Left ventricle myocardium superior (tissue), 1 donor: ENCODE data around the gene LRIG2. TPM values are rescaled to one million over a fixed set of nuclear protein-coding genes. Genes with fewer than 3 reads are reported as not detected.
"Not testable (repeated sequence)": the region's sequence is repeated elsewhere in the genome, so short reads cannot be mapped to it uniquely, and the experiment has no call there.

ENCODE experiments used
- ATAC-seq: fragments of 200-7000 bp; cut with Tn5 transposase; one replicate; pipeline ENCODE4 v1.9.1; 2020; ENCODE audit warnings: mild to moderate bottlenecking, moderate library complexity
- DNase-seq: peaks from one replicate; pipeline ENCODE4 v3.0.0-alpha.2; 2020
- intact Hi-C: fragments of 100-400 bp; cut with micrococcal nuclease; formaldehyde crosslinking; loops from one replicate; pipeline ENCODE4 v1.11.0; 2022
- total RNA-seq: library from RNA; stranded (reverse); fragmentation: NEBNext Ultra II Directional; extraction: Animal tissue kit (Norgen Biotek cat#: 25700); gene quantifications from one replicate; pipeline ENCODE4 v1.2.1, GENCODE V29; 2021
- donor health status: DM: no; HTN: yes; CAD: no; lungs with severe emphysema.

The LRIG2 gene
- total RNA-seq, 1 donor from 2014 or later: 7.7 TPM

DNA sequence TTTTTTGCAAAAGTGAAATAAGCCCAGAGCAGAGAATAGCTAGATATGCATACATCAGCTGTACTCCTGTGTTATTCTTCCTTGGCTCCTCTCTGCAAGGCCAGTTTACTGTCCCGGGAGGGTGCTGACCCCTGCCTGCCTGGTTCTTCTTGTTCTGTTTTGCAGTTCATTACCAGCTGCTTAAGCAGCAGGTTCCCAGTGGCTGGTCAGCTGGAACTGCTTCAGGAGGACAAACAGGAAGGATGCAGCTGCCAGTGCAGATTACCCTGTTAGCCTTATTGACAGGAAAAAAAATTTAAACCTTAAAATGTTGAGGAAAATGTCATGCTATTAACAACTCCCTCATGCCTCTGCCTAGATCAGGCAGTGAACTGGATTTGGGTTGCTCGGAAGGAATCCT lies 16.0 kb upstream of the LRIG2 start:
- ATAC-seq (no peak), DNase-seq (no peak)
- intact Hi-C loops: no loop called here

DNA sequence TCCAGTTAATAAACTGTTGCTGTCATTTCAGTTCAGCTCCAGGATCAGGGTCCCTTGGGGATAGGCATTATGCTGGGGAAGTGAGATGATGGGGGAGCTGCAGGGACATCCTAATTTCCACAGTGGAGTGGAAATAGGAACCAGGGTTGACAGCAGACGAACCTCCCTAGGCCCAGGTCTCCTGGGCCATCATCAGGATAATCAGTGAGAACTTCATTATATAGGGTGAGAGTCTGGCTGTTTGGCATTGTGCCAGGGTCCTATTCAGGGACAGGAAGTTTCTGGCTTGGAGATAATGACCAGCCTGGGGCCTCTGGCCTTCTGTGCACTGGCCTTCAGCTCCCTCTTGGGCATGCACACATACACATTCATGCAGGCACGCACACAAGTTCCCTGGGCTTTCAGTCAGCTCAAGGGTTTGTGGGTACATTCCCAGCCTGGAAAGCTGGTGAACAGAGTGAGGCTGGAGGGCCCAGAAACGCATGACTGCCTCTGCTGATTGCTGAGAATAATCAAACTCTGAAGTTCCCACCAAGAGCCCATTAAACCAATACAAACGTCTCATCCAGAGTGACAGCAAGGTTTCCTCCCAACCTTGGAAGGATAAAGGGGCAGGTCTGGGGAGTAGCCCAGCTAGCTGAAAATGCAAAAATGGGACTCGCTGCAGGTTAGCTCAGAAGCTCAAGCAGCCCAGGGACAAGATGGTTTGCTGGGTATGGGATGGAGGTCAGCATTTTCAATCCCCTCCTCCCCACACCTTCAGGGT lies 13.9 kb upstream of the LRIG2 start:
- ATAC-seq (peak; percentile 45), DNase-seq (no peak)
- intact Hi-C loops: no loop called here

DNA sequence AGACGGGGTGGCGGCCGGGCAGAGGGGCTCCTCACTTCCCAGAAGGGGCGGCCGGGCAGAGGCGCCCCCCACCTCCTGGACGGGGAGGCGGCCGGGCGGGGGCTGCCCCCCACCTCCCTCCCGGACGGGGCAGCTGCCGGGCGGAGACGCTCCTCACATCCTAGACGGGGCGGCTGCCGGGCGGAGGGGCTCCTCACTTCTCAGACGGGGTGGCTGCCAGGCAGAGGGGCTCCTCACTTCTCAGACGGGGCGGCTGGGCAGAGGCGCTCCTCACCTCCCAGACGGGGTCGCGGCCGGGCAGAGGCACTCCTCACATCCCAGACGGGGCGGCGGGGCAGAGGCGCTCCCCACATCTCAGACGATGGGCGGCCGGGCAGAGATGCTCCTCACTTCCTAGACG lies 9.5 kb upstream of the LRIG2 start:
- intact Hi-C loops, DNase-seq, ATAC-seq: not testable (repeated sequence)

DNA sequence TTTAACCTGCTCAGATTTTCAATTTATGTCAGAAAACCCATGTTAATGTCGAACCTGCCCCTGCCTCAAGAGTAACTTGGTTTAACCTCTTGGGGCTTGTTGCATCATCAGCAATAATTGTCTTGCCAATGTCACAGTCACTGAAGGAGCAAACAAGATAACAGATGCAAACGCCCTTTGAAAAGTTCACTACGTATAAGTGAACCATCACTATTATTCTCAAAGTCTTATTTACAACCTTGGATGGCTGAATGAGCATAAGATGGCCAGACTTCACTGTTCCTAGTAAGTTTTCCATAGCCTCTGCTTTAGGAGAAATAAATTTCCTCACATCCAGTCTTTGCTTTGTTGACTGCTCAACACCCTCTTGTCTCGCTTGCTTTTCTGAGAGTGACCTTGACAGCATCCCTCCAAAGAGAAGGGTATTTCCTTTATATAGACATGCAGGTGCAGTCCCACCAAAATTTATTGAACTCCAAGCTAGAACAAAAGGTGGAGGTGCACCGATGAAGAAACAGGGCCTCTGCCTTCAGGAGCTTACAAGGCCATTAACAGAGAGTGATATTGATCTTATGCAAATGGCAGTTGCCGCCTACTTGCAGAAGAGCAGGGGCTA lies 749 bp upstream of the LRIG2 start:
- DNase-seq (no peak), ATAC-seq (no peak)
- intact Hi-C loops: no loop called here

DNA sequence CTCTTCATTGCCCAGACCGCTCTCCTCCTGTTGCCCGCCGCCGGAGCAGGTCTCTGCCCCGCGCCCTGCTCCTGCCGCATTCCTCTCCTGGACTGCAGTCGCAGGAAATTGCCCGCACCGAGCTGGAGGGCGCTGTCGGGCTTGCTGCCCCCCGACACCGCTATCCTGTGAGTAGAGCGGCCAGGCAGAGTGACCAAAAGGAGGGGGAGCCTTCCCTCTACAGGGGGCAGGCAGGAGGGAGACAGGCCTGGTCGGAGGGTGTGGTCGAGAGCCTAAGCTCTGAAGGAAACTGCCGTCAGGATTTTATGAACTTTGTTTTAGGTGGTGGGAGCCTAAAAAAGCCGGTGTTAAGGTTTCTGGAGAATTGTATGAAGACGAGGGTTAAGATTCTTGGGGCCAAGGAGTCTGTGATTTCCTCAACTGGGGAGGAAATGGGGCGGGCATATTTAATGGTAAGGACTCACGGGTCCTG lies 517 bp downstream of the LRIG2 start:
- intact Hi-C loops: no loop called here
- DNase-seq (no peak), ATAC-seq (peak; percentile 70)

DNA sequence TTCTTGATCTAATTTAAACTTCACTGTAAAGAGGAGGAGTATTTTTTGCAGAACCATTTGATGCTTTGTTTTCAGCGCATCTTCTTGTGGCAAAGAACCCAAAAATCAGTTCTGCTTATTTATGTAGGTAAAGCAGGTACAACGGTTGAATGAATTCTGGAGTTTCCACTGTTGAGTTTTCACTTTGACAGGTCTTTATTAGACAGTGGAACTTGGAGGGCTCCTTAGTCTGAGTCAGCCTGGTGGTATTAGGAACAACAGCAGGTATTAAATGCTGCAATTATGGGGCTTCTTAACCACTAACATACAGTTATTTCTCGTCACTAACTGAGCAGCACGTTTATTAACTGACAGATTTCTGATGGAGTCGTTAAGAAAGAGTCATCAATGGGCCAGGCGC lies 1.2 kb downstream of the LRIG2 start:
- ATAC-seq (no peak), DNase-seq (no peak)
- intact Hi-C loops: no loop called here

DNA sequence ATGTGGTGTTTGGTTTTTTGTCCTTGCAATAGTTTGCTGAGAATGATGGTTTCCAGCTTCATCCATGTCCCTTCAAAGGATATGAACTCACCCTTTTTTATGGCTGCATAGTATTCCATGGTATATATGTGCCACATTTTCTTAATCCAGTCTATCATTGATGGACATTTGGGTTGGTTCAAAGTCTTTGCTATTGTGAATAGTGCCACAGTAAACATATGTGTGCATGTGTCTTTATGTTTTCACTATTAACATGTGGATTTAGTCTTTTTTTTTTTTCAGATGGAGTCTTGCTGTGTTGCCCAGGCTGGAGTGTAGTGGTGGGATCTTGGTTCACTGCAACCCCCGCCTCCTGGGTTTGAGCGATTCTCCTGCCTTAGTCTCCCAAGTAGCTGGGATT lies 5.0 kb downstream of the LRIG2 start:
- intact Hi-C loops, ATAC-seq, DNase-seq: not testable (repeated sequence)

DNA sequence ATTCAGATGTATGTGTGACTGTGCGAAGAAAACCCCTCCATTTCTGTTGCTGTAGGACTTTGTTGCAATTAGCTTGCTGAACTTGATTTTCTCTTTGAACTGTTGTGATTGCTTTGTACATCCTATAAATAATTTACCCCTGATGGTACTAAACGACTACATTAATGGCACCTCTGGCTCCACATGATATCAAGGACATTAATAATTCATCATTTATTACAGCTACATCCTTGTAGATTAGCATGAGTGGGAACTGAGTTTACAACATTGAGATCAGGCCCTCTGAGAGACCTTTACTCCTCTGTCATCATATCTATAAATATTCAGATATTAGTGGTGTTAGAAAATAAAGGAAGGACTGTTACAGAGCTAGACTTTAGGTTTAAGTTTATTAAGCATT lies 13.5 kb downstream of the LRIG2 start:
- DNase-seq: no peak
- intact Hi-C loops: no loop called here
- ATAC-seq: no peak

DNA sequence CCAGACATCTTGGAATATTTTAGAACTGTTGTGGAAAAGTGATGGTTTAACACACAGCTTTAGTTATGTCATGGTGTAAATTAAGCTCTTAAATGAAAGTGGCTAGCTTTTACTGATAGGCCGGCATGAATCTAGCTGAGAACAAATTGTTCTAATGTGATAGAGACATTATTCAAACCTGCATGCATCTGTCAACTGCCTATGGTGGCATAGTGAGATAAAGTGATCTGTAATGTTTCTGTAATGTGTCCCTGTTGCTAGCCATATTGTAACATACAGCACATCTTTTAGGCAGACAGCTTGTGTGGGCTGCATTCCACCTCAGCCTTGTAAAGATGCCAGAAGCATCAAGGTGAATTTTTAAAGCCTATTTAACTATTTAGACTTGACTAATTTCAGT lies 16.0 kb downstream of the LRIG2 start:
- intact Hi-C loops: no loop called here
- peak; percentile 90 for ATAC-seq

DNA sequence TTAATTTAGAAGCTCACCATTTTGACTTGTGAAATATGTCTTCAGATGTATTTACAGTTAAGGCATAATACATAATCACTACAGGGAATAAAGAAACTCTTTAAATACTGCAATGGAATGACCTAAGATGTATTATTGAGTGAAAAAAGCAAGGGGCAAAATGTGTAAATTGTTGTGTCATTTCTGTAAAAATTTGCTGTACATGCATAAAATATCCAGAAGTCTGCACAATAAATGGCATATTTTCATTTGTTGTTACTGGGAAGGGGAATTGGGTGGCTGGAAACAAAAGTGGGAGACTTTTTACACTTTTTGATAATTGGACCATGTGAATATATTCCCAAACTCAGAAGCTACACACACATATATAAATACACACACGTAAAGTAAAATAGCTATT lies 17.1 kb downstream of the LRIG2 start:
- no peak for DNase-seq
- ATAC-seq: no peak
- intact Hi-C loops: no loop called here

More for the DNA sequence above, 16.0 kb downstream of the LRIG2 start:
- DNase-seq: no peak

DNA sequence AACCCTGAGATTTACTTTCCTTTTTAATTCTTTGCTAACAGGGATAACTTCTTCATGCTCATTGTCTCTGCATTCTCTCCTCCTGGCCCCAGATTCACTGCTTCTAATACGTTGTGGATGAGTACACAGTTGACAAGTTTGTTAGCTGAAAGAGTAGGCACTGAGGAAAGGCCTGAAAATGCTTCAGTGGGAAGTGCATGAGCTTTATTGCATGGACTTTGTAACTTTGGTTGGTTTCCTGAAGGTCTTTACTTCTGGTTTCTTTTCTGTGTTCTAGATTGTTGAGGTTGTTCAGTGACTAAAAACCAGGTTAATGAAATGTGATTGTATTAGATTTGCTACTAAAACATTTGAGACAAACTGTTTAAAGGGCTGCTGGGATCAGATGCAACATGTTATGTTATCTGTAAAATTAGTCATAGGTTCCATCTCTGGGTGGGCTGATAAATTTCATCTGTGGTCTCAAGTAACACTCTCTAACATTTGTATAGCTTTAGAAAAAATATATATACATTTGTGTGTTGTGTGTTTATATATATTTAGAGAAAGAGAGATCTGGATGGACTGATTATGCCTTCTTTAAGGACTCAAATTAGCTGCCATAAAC lies 19.1 kb downstream of the LRIG2 start:
- ATAC-seq: no peak
- no peak for DNase-seq
- intact Hi-C loops: no loop called here

DNA sequence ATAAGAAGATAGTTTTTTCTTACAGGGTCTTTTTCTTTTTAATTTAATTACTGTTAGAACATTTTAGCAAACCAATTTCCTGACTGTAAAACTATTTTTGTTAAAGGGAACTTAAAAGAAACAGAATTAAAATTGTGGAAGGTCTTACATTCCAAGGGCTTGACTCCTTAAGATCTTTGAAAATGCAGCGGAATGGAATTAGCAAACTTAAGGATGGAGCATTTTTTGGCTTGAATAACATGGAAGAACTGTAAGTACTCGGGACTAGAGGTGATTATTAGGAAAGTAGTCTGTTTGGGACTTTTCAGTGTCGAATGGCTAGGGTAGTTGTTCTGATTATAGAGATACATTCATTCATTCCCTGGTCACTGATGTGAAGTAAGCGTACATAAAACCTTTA lies 21.5 kb downstream of the LRIG2 start:
- no peak for ATAC-seq
- intact Hi-C loops: no loop called here

DNA sequence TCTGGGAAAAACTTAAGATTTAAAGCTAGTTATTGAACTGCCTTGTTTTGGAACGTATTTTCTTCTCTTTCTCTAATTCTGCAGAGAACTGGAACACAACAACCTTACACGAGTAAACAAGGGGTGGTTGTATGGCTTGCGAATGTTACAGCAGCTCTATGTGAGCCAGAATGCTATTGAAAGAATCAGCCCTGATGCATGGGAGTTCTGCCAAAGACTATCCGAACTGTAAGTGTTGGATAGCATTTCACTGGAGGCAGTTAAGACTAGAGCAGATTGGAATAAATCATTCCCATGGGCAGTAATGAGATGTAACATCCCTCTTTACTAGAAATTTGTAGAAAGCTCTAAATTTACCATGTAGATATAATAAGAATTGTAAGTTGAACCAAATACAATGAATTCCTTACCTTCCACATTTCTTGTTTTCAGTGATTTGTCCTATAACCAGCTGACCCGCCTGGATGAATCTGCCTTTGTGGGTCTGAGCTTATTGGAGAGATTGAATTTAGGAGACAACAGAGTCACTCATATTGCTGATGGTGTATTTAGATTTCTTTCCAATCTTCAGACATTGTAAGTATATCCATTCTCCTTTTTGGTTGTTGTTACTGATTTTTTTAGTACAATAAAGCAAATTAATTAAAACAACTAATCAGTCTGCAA lies 22.9 kb downstream of the LRIG2 start:
- intact Hi-C loops: no loop called here
- ATAC-seq: peak; percentile 92
- no peak for DNase-seq

More for the DNA sequence above, 21.5 kb downstream of the LRIG2 start:
- no peak for DNase-seq

DNA sequence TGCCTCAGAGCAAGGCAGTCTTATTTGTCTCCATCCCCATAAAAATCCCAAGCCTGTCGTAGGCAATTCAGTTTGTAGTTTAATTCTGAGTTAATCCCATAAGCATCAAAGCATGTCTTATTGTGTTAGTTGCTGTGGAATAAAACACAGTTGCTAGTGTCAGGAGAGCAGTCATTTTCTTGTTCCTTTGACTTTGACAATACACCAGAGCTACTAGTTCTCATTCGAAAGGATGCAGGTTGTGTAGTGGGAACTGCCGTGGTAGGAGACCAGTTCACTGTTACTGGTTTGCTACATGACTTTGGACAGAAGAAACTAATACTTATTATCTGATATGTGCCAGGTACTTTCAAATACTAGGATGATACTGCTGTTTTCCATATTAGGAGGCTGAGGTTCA lies 23.5 kb downstream of the LRIG2 start:
- ATAC-seq (no peak), DNase-seq (no peak)
- intact Hi-C loops: no loop called here

DNA sequence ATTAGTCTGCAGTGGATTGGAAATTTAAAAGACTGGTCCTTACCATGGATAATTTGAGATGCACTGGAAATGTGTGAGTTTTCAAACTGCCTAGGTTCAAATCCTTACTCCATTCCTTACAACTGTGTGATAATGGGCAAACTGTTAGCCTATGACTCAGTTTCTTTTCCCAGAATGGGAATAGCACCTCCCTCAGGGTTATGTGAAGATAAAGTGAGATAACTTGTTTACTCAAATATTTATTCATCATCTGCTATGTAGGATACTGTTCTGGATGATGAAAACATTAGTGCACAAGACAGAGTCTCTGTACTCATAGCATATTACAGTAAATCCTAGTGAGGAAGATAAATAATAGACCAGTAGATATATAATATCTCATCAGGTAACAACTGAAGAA lies 28.6 kb downstream of the LRIG2 start:
- intact Hi-C loops: no loop called here
- ATAC-seq: no peak
- DNase-seq: no peak

DNA sequence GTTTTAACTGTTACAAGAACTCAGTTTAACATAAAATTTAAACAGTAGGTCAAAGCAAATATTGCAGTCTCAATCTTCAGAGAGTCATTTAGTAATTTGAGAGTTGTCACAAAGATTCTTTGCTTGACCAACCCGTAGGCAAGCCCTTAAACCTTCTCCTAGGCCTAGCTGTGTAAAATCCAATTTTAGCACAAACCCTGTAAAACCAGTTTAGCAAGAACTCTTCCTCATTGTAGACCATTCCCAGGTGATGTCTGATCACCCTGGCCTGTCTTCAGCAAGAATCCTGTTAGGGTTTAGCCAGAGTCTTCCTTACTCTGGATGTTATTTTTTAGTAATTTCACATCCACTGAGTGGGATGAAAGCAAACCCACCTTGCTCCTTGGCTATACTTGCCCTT lies 30.1 kb downstream of the LRIG2 start:
- ATAC-seq: no peak
- DNase-seq: no peak
- intact Hi-C loops: no loop called here

DNA sequence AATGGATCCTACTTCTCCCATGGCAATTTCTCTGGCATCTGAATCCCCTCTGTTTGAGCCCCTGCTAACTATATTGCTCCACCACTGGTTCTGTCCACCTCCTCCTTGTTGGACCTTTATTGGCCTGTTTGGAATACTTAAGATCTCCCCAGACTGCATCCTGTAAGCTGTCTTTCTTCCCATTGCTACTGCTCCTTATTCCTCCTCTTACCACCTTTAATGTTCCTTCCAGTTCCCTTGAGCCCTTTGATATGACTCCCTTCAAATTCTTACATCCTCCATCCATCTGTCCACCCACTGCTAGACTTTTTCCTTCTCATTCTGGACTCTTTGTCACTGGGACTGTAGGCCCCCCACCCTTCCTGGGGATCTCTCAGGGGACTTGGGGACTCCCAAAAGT lies 31.0 kb downstream of the LRIG2 start:
- no peak for ATAC-seq
- DNase-seq: no peak
- intact Hi-C loops: no loop called here

DNA sequence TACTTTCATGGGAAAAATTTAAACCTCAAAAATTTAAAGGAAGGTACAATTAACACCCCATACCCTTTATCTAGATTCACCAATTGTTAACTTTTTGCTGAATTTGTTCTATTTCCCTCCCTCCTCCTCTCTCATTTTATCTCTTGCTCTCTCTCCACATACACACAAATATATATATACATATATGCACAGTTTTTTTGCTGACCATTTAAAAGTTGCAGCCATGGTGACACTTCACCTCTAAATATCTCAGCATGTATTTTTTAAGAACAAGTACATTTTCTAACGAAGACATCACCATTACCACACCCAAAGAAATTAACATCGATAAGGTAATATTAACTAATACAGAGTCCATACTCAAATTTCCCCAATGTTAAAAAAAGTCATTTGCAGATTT lies 33.9 kb downstream of the LRIG2 start:
- intact Hi-C loops: no loop called here
- DNase-seq (no peak), ATAC-seq (no peak)

DNA sequence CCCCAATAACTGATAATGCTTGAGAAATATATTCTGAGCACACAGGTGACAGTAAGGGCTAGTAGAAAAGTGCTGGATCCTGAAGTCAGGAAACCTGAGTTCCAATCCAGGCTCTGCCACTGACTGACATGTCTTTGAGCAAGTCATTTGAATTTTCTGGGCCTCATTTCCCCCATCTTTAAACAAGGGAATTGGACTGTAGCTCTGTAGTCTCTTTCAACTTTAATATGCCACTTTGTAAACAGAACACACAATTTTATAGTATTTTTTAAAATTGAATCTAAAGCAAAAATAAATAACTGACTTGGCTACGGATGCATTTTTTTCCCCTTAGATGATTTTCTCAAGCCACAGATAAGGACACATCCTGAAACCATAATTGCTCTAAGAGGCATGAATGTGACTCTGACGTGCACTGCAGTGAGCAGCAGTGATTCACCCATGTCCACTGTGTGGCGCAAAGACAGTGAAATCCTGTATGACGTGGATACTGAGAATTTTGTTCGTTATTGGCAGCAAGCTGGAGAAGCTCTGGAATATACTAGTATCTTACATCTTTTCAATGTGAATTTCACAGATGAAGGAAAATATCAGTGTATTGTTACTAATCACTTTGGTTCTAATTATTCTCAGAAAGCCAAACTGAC lies 37.0 kb downstream of the LRIG2 start:
- DNase-seq: no peak

DNA sequence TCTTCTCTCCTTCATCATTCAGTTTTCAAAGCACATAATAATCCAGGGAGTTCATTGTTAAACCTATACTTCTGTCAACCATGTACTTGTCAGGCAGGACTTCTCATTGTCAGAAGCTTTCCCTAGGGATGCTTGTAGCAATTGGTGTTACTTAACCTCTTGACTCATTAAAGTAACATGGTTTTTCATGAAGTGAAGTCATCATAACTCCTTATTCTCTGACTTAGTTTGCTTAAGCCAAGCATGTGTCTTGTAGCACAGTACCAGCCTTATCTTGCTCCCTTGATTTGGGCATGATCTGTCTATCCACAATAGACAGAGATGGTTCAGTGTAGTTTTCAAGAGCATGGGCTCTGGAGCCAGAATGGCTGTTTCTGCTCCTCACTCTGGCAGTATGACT lies 45.3 kb downstream of the LRIG2 start:
- ATAC-seq (no peak), DNase-seq (no peak)
- intact Hi-C loops: no loop called here

More for the DNA sequence above, 37.0 kb downstream of the LRIG2 start:
- peak; percentile 79 for ATAC-seq
- intact Hi-C loops: no loop called here
